Measurements from ENCODE around the gene MIOX.

MIOX gene

GRCh38 chr22:50445071-50445879 lies 41.4 kb upstream of the MIOX start:
- TF ChIP-seq CREB1 (IDR thresholded peaks at IDR 0.05; ENCODE audit: low read depth) (no peak), ZBTB7A (IDR thresholded peaks at IDR 0.05; ENCODE audit: low read depth) (no peak)

- TF ChIP-seq CREB1 (IDR thresholded peaks at IDR 0.05; ENCODE audit: low read depth) (no peak), USF1 (IDR thresholded peaks at IDR 0.05) (no peak), NFIC (IDR thresholded peaks at IDR 0.05) (no peak), REST (IDR thresholded peaks at IDR 0.05; ENCODE audit: low read depth) (no peak), CEBPB (IDR thresholded peaks at IDR 0.05) (no peak), MAX (IDR thresholded peaks at IDR 0.05) (no peak), TCF12 (IDR thresholded peaks at IDR 0.05; ENCODE audit: low read depth) (no peak), RAD21 (IDR thresholded peaks at IDR 0.05; ENCODE audit: low read depth) (no peak), TAF1 (IDR thresholded peaks at IDR 0.05; ENCODE audit: low read depth) (no peak), ZBTB7A (IDR thresholded peaks at IDR 0.05; ENCODE audit: low read depth) (no peak), EGR1 (IDR thresholded peaks at IDR 0.05) (no peak), EP300 (IDR thresholded peaks at IDR 0.05; ENCODE audit: borderline replicate concordance) (no peak), TEAD4 (IDR thresholded peaks at IDR 0.05) (no peak), FOXM1 (IDR thresholded peaks at IDR 0.05; ENCODE audit: borderline replicate concordance, low read depth) (no peak), YY1 (IDR thresholded peaks at IDR 0.05; ENCODE audit: low read depth) (no peak)
Measured at GRCh38 chr22:50445880-50446707, 40.6 kb upstream of the MIOX start.

- TF ChIP-seq CREB1 (IDR thresholded peaks at IDR 0.05; ENCODE audit: low read depth), result no peak
- no peak for TF ChIP-seq TCF12 (IDR thresholded peaks at IDR 0.05; ENCODE audit: low read depth)
- TF ChIP-seq TEAD4 (IDR thresholded peaks at IDR 0.05), result no peak
- TF ChIP-seq TAF1 (IDR thresholded peaks at IDR 0.05; ENCODE audit: low read depth), result no peak
- no peak for TF ChIP-seq FOXM1 (IDR thresholded peaks at IDR 0.05; ENCODE audit: borderline replicate concordance, low read depth)
- TF ChIP-seq USF1 (IDR thresholded peaks at IDR 0.05), result no peak
- no peak for TF ChIP-seq REST (IDR thresholded peaks at IDR 0.05; ENCODE audit: low read depth)
- no peak for TF ChIP-seq EP300 (IDR thresholded peaks at IDR 0.05; ENCODE audit: borderline replicate concordance)
- no peak for TF ChIP-seq EGR1 (IDR thresholded peaks at IDR 0.05)
- no peak for TF ChIP-seq RAD21 (IDR thresholded peaks at IDR 0.05; ENCODE audit: low read depth)
- no peak for TF ChIP-seq ZBTB7A (IDR thresholded peaks at IDR 0.05; ENCODE audit: low read depth)
- TF ChIP-seq MAX (IDR thresholded peaks at IDR 0.05), result no peak
- TF ChIP-seq YY1 (IDR thresholded peaks at IDR 0.05; ENCODE audit: low read depth), result no peak
- TF ChIP-seq CEBPB (IDR thresholded peaks at IDR 0.05), result no peak
- no peak for TF ChIP-seq NFIC (IDR thresholded peaks at IDR 0.05)
Measured at GRCh38 chr22:50446708-50447575, 39.7 kb upstream of the MIOX start.

GRCh38 chr22:50447576-50448551 lies 38.8 kb upstream of the MIOX start:
- TF ChIP-seq TAF1 (IDR thresholded peaks at IDR 0.05; ENCODE audit: low read depth) (no peak), ZBTB7A (IDR thresholded peaks at IDR 0.05; ENCODE audit: low read depth) (no peak), REST (IDR thresholded peaks at IDR 0.05; ENCODE audit: low read depth) (no peak), RAD21 (IDR thresholded peaks at IDR 0.05; ENCODE audit: low read depth) (no peak), NFIC (IDR thresholded peaks at IDR 0.05) (no peak)

All from Ishikawa (cell line).